HG03521 (cell line): ENCODE data around the gene BRPF1.

ENCODE experiments used
- ATAC-seq: cut with Tn5 transposase; IDR thresholded peaks from one replicate; pipeline ENCODE4 v1.9.1; 2021; ENCODE audit warnings: mild to moderate bottlenecking, moderate library complexity; ENCODE audit not compliant: unreplicated experiment

Gene BRPF1

DNA sequence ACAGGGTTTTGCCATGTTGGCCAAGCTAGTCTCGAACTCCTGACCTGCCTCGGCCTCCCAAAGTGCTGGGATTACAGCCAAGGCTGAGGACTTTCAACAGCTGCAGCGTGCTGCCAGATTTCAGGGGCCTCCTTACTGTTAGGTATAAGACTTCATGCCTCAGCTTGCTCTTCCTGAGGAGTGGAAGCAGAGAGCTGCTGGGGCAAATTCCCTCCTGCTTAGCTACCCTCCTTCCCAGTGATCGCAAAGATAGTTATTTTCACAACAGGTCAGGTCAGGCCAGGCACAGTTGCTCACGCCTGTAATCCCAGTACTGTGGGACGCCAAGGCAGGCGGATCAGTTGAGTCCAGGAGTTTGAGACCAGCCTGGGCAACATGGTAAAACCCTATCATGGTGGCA, 30.5 kb upstream of the BRPF1 start:
- ATAC-seq, result no peak

GRCh38 chr3:9701711-9702110, 29.8 kb upstream of the BRPF1 start:
- no peak for ATAC-seq

DNA sequence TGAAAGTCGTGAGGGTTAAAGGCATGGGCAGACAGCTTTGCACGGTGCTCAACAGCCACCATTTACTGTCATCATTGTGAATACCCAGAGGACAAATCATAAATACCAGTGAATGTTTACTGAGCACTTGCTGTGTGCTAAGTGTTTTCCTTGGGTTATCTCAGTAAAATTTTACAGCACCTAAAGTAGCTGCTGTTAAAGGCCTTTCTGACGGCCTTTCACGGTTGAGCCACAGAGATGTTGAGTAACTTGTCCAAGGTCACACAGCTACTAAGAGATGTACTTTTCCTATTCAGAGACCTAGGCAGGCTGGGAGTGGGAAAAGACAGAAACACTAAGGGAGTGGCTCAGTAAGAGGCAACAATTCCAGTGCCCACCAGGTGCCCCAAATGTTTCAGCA, 28.3 kb upstream of the BRPF1 start:
- no peak for ATAC-seq

- no peak for ATAC-seq
Observed at GRCh38 chr3:9703736-9704346, 27.7 kb upstream of the BRPF1 start, which contains the start of gene CPNE9. Gene CPNE9, plus strand, starts transcription at chr3:9703833. Its CDS starts 164 bp downstream, at chr3:9703997.

GRCh38 chr3:9704347-9705322, 26.9 kb upstream of the BRPF1 start:
- ATAC-seq, result no peak

DNA sequence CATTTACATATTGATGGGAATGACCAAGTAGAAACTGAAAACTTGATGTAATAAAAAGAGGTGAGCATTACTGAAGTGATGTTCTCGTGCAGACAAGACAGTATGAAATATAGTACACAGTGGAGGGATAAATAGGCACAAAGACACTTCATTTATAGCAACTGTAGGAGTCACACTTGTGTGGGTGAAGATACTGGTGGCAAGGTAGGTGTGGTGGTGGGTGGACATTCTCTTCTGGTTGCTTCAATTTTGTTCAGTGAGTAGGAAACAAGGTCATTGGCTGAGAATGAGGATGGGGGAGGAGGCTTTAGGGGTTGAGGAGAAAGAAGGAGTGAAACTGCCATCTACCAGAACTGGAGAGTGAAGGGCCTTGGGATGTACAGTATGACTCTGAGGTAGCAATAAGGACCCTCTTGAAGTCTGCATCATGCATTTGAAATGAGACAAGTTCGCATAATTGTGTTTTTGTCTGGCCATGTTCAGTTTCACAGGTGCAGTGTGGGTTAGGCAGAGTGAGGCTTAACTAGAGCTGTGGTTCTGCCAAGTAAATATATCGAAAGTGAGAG, 21.3 kb upstream of the BRPF1 start:
- no peak for ATAC-seq

DNA sequence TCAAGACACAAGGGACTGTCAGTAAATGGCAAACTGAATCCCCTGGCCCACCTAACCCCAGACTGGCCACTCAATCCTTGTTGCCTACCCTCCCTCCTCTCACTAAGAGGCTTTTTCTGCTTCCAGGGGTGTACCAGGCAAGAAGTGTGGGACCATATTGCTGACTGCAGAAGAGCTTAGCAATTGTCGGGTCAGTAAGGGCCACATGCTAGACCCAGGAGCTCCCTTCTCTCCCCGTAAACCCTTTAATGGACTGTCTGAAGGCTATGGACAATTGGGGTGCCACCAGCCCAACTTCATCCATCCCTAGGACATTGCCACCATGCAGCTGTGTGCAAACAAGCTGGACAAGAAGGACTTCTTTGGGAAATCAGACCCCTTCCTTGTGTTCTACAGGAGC, 19.1 kb upstream of the BRPF1 start:
- no peak for ATAC-seq

GRCh38 chr3:9713142-9713541, 18.4 kb upstream of the BRPF1 start:
- no peak for ATAC-seq

- ATAC-seq, result no peak
Observed at GRCh38 chr3:9715136-9715535, 16.4 kb upstream of the BRPF1 start.

DNA sequence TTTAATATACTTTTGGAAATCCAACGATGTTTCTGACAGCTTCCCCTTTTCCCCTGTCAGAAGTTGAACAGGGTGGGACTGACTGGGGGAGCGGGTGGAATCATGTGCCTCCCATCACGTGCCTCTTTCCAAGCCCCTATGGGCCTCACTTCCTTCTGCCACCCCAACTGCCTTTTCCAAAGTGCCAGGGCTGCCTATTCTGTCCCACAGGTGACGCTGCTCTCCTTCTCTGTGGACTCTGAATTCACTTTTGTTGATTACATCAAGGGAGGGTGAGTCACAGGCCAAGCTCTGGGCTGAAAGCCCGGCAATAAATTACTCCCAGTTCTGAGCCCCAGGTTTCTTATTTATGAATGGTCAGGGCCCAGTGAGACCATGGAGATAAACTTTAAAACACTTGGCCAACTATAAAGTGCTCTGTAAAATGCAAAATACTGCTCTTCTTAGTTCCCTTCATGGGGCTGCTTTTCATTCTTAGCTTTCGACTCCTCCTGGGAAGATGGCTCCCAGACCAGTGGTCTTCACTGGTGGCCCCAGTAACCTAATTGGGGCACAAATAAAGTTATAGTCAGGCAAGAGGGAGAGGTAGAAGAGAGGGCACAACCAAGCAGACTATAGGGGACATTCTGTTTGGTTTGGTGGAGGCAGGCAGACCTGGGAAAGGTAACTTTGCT, 15.6 kb upstream of the BRPF1 start:
- no peak for ATAC-seq

DNA sequence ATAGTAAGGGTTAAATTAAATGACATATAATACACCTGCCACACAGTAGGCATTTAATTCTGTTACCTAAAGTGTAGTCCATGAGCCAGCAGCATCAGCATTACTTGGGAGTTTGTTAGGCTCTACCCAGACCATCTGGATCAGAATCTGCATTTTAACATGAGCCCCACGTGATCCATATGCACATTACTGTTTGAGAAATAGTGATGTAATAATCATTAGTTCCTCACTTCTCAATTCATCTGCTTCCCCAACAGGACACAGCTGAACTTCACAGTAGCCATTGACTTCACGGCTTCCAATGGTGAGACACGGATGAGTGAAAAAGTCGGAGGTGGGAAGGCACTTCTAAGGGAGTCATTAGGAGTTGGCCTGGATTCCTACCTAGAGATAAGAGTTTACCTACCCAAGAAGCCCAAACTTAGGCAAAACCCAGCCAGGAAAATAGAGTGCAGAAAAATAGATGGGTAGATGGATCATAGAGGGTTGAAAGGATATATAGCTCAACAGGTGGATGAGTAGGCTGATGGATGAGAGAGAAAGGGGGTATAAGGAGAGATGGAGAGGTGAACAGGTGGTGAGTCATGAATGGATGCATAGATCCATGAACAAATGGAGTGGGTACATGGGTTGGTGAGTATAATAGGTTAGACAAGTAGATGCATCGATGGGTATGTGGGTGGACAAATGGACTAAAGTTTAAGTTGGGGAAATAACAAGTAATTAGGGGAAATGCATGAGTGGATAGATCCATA, 14.6 kb upstream of the BRPF1 start:
- no peak for ATAC-seq

- ATAC-seq, result no peak
Observed at GRCh38 chr3:9717563-9717962, 14.0 kb upstream of the BRPF1 start.

DNA sequence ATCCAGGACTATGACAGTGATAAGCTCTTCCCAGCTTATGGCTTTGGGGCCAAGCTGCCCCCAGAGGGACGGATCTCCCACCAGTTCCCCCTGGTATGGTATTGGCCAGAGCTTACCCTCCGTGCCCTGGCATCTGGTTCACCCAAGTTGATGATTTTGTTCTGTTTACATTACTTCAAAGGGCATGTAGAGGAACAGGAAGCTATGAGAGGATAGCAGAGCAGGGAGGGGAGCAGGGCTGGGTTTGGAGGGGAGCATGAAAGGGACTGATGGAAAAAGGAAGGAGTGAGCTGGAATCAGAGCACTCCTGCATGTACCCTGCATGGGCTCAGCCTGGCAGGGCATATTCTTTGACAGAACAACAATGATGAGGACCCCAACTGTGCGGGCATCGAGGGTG, 13.4 kb upstream of the BRPF1 start:
- no peak for ATAC-seq

DNA sequence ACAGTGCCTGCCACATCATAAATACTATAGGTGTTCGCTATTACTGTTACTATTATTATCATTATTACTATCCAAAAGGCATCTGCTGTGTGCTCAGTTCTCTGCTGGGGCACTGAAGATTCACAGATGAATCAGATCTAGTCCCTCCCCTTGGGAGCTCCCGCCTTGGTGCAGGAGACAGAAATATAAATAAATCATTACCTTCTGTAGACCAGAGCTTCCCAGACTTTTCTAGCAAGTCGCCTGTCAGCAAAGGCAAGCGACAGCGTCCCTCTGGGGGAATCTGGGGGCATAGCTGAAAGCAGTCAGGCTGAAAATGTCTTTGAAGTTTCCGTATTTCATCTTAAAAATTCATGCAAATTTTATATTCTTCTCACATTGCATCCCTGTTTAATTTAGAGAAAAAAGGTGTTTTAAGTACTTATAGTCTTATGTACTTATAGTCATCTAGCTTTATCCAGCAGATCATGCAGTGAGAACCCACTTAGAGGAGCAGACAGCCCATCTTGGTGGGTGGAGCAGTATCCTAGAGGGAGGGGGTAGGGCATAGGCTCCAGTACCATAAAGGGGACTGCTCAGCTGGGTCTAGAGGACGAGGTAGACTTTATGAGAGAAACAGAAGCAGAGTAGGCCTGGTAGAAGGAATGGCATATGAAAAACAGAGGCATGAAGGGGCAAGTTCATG, 10.4 kb upstream of the BRPF1 start:
- no peak for ATAC-seq

DNA sequence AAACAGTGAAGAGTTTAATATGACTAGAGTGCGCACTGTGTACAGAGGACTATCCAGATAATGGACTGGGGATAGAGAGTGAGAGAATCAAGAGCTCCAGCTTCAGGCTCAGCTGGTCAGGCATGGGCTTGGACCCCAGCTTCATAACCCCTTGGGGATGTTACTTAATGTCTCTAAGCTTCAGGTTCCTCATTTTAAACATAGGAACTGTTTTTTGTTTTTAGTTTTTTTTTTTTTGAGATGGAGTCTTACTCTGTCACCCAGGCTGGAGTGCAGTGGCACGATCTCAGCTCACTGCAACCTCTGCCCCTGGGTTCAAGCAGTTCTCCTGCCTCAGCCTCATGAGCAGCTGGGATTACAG, 9.9 kb upstream of the BRPF1 start:
- no peak for ATAC-seq

DNA sequence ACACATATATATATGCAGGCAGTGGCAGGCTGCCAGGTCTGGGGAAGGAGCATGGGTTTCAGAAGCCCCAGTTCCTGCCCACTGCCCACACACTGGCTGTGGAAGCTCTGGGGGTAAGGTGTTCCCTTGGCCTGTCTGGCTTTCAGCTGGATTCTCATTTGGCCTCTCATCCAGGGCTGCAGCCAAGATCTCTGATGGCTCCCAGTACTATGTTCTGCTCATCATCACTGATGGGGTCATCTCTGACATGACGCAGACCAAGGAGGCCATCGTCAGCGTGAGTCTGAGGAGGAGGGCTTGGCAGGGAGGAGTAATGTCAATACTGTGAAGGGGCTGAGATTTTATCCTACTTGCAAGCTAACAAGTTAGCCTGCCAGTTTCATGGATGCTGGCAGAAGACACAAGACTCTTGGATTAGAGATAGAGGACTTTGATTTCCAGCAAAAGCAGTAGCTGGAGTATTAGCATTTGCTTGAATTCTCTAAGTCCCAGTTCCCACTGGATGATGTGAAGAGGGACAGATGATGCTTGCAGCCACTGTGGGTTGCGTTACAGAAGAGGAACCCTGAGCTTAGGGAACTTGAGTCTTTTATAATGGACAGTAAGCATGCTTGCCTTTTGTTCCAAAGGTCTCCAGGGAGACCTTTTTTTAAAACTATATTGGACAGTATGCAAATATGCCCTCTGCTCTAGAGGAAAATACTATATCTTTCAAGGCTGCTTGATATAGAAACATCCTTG, 5.6 kb upstream of the BRPF1 start:
- no peak for ATAC-seq

DNA sequence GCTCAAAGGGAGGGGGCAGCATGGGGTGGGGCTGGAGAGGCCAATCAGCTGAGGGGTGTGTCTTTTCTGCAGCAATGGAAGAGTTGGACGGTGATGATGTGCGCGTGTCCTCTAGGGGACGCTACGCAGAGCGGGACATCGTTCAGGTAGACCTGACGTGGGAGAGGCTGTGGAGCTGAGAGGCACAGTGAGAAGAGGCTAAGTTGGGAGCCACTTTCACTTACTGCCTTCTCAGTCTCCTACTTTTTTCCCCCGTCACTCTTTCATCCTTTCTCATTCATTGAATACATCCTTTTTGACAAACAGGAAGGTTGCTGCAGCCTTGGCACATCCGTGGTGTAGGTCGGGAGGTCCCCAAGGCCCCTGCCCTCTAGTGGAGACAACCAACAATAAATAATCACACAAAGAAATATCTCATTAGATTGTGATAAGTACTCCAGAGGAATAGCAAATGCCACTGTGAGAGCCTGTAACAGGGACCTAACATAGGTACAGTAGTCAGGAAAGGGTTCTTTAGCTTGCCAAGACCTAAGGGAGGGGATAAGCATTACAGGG, 4.4 kb upstream of the BRPF1 start:
- no peak for ATAC-seq

- no peak for ATAC-seq
Observed at GRCh38 chr3:9727743-9728142, 3.8 kb upstream of the BRPF1 start.

- ATAC-seq, result no peak
Observed at GRCh38 chr3:9729419-9729818, 2.1 kb upstream of the BRPF1 start.
